ENCODE measurements around the gene STARD3NL. TPM values are rescaled to one million over a fixed set of nuclear protein-coding genes. Genes with fewer than 3 reads are reported as not detected.

Gene STARD3NL
- total RNA-seq, 2 experiments from 2014 or later = 14.4 to 15.7 TPM

- ChIA-PET CTCF (interaction anchor here (2.8 kb wide), 1 partner anchor 10 kb away, joined by 12 read pairs; no protein-coding TSS in a partner anchor), POLR2A (interaction anchor here (1.7 kb wide), 1 partner anchor 9 kb away, joined by 4 read pairs; no protein-coding TSS in a partner anchor)
- H3K4me3 Mint-ChIP-seq = no peak overlapping the region
- Histone ChIP-seq H3K36me3 (ENCODE audit: insufficient read depth, low read length) (peaks cover 31% of the 10 kb centered on the region), H3K27ac (ENCODE audit: low read depth in 1 of 2, low read length in 2 of 2) (no peak overlapping the region), H3K4me3 (ENCODE audit: low read length) (no peak overlapping the region), H3K9me3 (ENCODE audit: control insufficient read depth in 1 of 2, insufficient read depth in 1 of 2, low read length in 2 of 2) (no peaks in the 10 kb centered on the region), H3K4me1 (ENCODE audit: insufficient read depth, low read length) (no peaks in the 10 kb centered on the region), H3K27me3 (ENCODE audit: control insufficient read depth in 1 of 2, insufficient read depth in 2 of 2, low read length in 2 of 2) (no peaks in the 10 kb centered on the region)
- H3K36me3 Mint-ChIP-seq (ENCODE audit: low read depth) = peaks cover 33% of the 10 kb centered on the region
- TF ChIP-seq CTCF (IDR thresholded peaks at IDR 0.05) = no peak
- H3K27ac Mint-ChIP-seq = no peak overlapping the region
- intact Hi-C loops (cut with DNase I, micrococcal nuclease) = no loop called here
- no peaks in the 10 kb centered on the region for H3K9me3 Mint-ChIP-seq
- DNase-seq (no peak), ATAC-seq (ENCODE audit: poor library complexity) (no peak)
- H3K27me3 Mint-ChIP-seq = no peaks in the 10 kb centered on the region
- no peaks in the 10 kb centered on the region for H3K4me1 Mint-ChIP-seq (ENCODE audit: low read depth)
These were observed 28.0 kb downstream of the STARD3NL start for GRCh38 chr7:38206071-38206470.

- ATAC-seq (ENCODE audit: poor library complexity) = no peak
- ChIA-PET POLR2A (no interaction called here), CTCF (no interaction called here)
- Mint-ChIP-seq H3K36me3 (ENCODE audit: low read depth) (peaks cover 29% of the 10 kb centered on the region), H3K9me3 (no peaks in the 10 kb centered on the region), H3K4me3 (no peak overlapping the region), H3K27ac (no peak overlapping the region), H3K27me3 (no peaks in the 10 kb centered on the region), H3K4me1 (ENCODE audit: low read depth) (no peaks in the 10 kb centered on the region)
- no peak for TF ChIP-seq CTCF (IDR thresholded peaks at IDR 0.05)
- no peaks in the 10 kb centered on the region for H3K9me3 ChIP-seq (ENCODE audit: control insufficient read depth in 1 of 2, insufficient read depth in 1 of 2, low read length in 2 of 2)
- H3K4me1 ChIP-seq (ENCODE audit: insufficient read depth, low read length) = no peaks in the 10 kb centered on the region
- intact Hi-C loops (cut with DNase I, micrococcal nuclease) = no loop called here
- no peaks in the 10 kb centered on the region for H3K27me3 ChIP-seq (ENCODE audit: control insufficient read depth in 1 of 2, insufficient read depth in 2 of 2, low read length in 2 of 2)
- H3K27ac ChIP-seq (ENCODE audit: low read depth in 1 of 2, low read length in 2 of 2) = no peak overlapping the region
- H3K4me3 ChIP-seq (ENCODE audit: low read length) = no peak overlapping the region
- DNase-seq = no peak
- peaks cover 31% of the 10 kb centered on the region for H3K36me3 ChIP-seq (ENCODE audit: insufficient read depth, low read length)
These were observed 29.8 kb downstream of the STARD3NL start for GRCh38 chr7:38207843-38208242.

- Histone ChIP-seq H3K4me1 (ENCODE audit: insufficient read depth, low read length) (peaks cover 9% of the 10 kb centered on the region), H3K9me3 (ENCODE audit: control insufficient read depth in 1 of 2, insufficient read depth in 1 of 2, low read length in 2 of 2) (no peaks in the 10 kb centered on the region), H3K27ac (ENCODE audit: low read depth in 1 of 2, low read length in 2 of 2) (no peak overlapping the region), H3K27me3 (ENCODE audit: control insufficient read depth in 1 of 2, insufficient read depth in 2 of 2, low read length in 2 of 2) (no peaks in the 10 kb centered on the region), H3K4me3 (ENCODE audit: low read length) (no peak overlapping the region), H3K36me3 (ENCODE audit: insufficient read depth, low read length) (peaks cover 39% of the 10 kb centered on the region)
- ChIA-PET CTCF (interaction anchor here (1.3 kb wide), 1 partner anchor 124 kb away, joined by 4 read pairs; no protein-coding TSS in a partner anchor), POLR2A (no interaction called here)
- DNase-seq (no peak), ATAC-seq (ENCODE audit: poor library complexity) (no peak)
- H3K27me3 Mint-ChIP-seq = no peaks in the 10 kb centered on the region
- H3K4me1 Mint-ChIP-seq (ENCODE audit: low read depth) = peaks cover 12% of the 10 kb centered on the region
- H3K9me3 Mint-ChIP-seq = no peaks in the 10 kb centered on the region
- no peak overlapping the region for H3K27ac Mint-ChIP-seq
- peaks cover 38% of the 10 kb centered on the region for H3K36me3 Mint-ChIP-seq (ENCODE audit: low read depth)
- intact Hi-C loops (cut with DNase I, micrococcal nuclease) = no loop called here
- no peak for TF ChIP-seq CTCF (IDR thresholded peaks at IDR 0.05)
- H3K4me3 Mint-ChIP-seq = no peak overlapping the region
These were observed 33.4 kb downstream of the STARD3NL start for GRCh38 chr7:38211486-38211885.

All from CD4-positive, alpha-beta T cell (primary cell).